A673 (cell line): ENCODE data around the gene ZNF808.

Source experiments
- CTCF ChIP-seq: fragments of 300-800, 200-600 bp; sonication (generic); conservative IDR thresholded peaks from 2 replicates; pipeline ENCODE4 v1.5.1; 2017; ENCODE audit warnings: low read depth, mild to moderate bottlenecking, antibody characterized with exemption, low read length, moderate library complexity, mixed read lengths
- EZH2 ChIP-seq: fragments of 200-600 bp; sonication (generic); IDR thresholded peaks from 2 replicates; pipeline ENCODE4 v1.6.1; 2017; ENCODE audit warnings: borderline replicate concordance, low read depth, mild to moderate bottlenecking, mixed read lengths, antibody characterized with exemption, low read length; ENCODE audit not compliant: poor library complexity, severe bottlenecking

- TF ChIP-seq EZH2 = no peak
- no peak for TF ChIP-seq CTCF
These were observed 28.9 kb upstream of the ZNF808 start for GRCh38 chr19:52498571-52498970.
